T47D (cell line): ENCODE data around the gene SCRT2.

Source experiments
- DNase-seq, 2 experiments: peaks; one replicate each; pipeline versions ENCODE4 v3.0.0 to v3.0.0-alpha.2; 2011 to 2012; ENCODE audit warnings: low read depth in 1 of 2, low spot score in 1 of 2
- JUND ChIP-seq: IDR thresholded peaks from 2 replicates; pipeline ENCODE4 v1.6.1; 2012; ENCODE audit warnings: low read depth
- in situ Hi-C: cut with HindIII; loops from 2 replicates; pipeline ENCODE4 v1.10.0; 2016; ENCODE audit warnings: low sequenced_read_pairs, low pct_unique_long_range_greater_than_20kb

SCRT2 gene

GRCh38 chr20:709991-710779 lies 34.6 kb upstream of the SCRT2 start:
- in situ Hi-C loops: no loop called here
- DNase-seq: no peak
- no peak for TF ChIP-seq JUND

- no peak for TF ChIP-seq JUND
- peak in 1 of 2 experiments; percentile 40 for DNase-seq
- in situ Hi-C loops: no loop called here
Measured at GRCh38 chr20:709423-709822, 33.8 kb upstream of the SCRT2 start.

GRCh38 chr20:708956-709355 lies 33.4 kb upstream of the SCRT2 start:
- TF ChIP-seq JUND: no peak
- in situ Hi-C loops: no loop called here
- no peak for DNase-seq

- in situ Hi-C loops: no loop called here
- no peak for DNase-seq
- no peak for TF ChIP-seq JUND
Measured at GRCh38 chr20:707451-708110, 32.0 kb upstream of the SCRT2 start.

- no peak for TF ChIP-seq JUND
- no peak for DNase-seq
- in situ Hi-C loops: no loop called here
Measured at GRCh38 chr20:706366-706885, 30.8 kb upstream of the SCRT2 start.

GRCh38 chr20:704726-705125 lies 29.1 kb upstream of the SCRT2 start:
- in situ Hi-C loops: no loop called here
- no peak for DNase-seq
- no peak for TF ChIP-seq JUND

- no peak for DNase-seq
- in situ Hi-C loops: no loop called here
- TF ChIP-seq JUND: no peak
Measured at GRCh38 chr20:703426-703825, 27.8 kb upstream of the SCRT2 start.

- in situ Hi-C loops: no loop called here
- no peak for DNase-seq
- no peak for TF ChIP-seq JUND
Measured at GRCh38 chr20:703006-703405, 27.4 kb upstream of the SCRT2 start.

GRCh38 chr20:701401-702129 lies 26.0 kb upstream of the SCRT2 start:
- TF ChIP-seq JUND: no peak
- in situ Hi-C loops: no loop called here
- peak in 1 of 2 experiments; percentile 70 for DNase-seq

GRCh38 chr20:699811-700338 lies 24.3 kb upstream of the SCRT2 start:
- no peak for DNase-seq
- in situ Hi-C loops: no loop called here
- no peak for TF ChIP-seq JUND

GRCh38 chr20:699342-699741 lies 23.7 kb upstream of the SCRT2 start:
- TF ChIP-seq JUND: no peak
- no peak for DNase-seq

GRCh38 chr20:698276-698675 lies 22.7 kb upstream of the SCRT2 start:
- TF ChIP-seq JUND: no peak
- in situ Hi-C loops: no loop called here
- DNase-seq: no peak

More at GRCh38 chr20:699342-699741, 23.7 kb upstream of the SCRT2 start:
- in situ Hi-C loops: no loop called here
